ENCODE data around the gene NLGN1.
"Not testable (repeated sequence)": the region's sequence is repeated elsewhere in the genome, so short reads cannot be mapped to it uniquely, and the experiment has no call there.

Gene NLGN1

GRCh38 chr3:174191895-174192294 lies 794.4 kb downstream of the NLGN1 start:
- H3K27ac ChIP-seq, result no peak overlapping the region
- no peaks in the 10 kb centered on the region for H3K9me3 ChIP-seq
- no peak overlapping the region for H3K9ac ChIP-seq
- H3K4me1 ChIP-seq, result no peaks in the 10 kb centered on the region
- H3K36me3 ChIP-seq, result no peaks in the 10 kb centered on the region
- no peak for TF ChIP-seq Cebpa-rat (IDR thresholded peaks at IDR 0.05)
- H3K4me2 ChIP-seq, result no peak overlapping the region
- H3K4me3 ChIP-seq, result no peak overlapping the region
- H3K27me3 ChIP-seq, result no peaks in the 10 kb centered on the region
- H4K20me1 ChIP-seq, result no peaks in the 10 kb centered on the region

GRCh38 chr3:174192471-174192870 lies 794.9 kb downstream of the NLGN1 start:
- Histone ChIP-seq H3K9me3 (no peaks in the 10 kb centered on the region), H3K4me1 (no peaks in the 10 kb centered on the region), H3K27me3 (no peaks in the 10 kb centered on the region), H4K20me1 (no peaks in the 10 kb centered on the region), H3K4me2 (no peak overlapping the region), H3K9ac (no peak overlapping the region), H3K36me3 (no peaks in the 10 kb centered on the region), H3K27ac (no peak overlapping the region), H3K4me3 (no peak overlapping the region)
- TF ChIP-seq Cebpa-rat (IDR thresholded peaks at IDR 0.05), result no peak

- Histone ChIP-seq H3K36me3 (no peaks in the 10 kb centered on the region), H3K9me3 (no peaks in the 10 kb centered on the region), H3K4me1 (no peaks in the 10 kb centered on the region), H3K4me2 (no peak overlapping the region), H3K27me3 (no peaks in the 10 kb centered on the region), H3K9ac (no peak overlapping the region), H4K20me1 (no peaks in the 10 kb centered on the region), H3K4me3 (no peak overlapping the region), H3K27ac (no peak overlapping the region)
- no peak for TF ChIP-seq Cebpa-rat (IDR thresholded peaks at IDR 0.05)
These were observed 796.1 kb downstream of the NLGN1 start for GRCh38 chr3:174193604-174194003.

GRCh38 chr3:174197416-174197815 lies 799.9 kb downstream of the NLGN1 start:
- Histone ChIP-seq H3K9ac (no peak overlapping the region), H3K27me3 (no peaks in the 10 kb centered on the region), H3K36me3 (no peaks in the 10 kb centered on the region), H4K20me1 (no peaks in the 10 kb centered on the region), H3K4me3 (no peak overlapping the region), H3K27ac (no peak overlapping the region), H3K9me3 (no peaks in the 10 kb centered on the region), H3K4me2 (no peak overlapping the region), H3K4me1 (no peaks in the 10 kb centered on the region)
- no peak for TF ChIP-seq Cebpa-rat (IDR thresholded peaks at IDR 0.05)

- Histone ChIP-seq H3K27ac (no peak overlapping the region), H3K9ac (no peak overlapping the region), H3K36me3 (no peaks in the 10 kb centered on the region), H4K20me1 (no peaks in the 10 kb centered on the region), H3K4me3 (no peak overlapping the region), H3K27me3 (no peaks in the 10 kb centered on the region), H3K4me1 (no peaks in the 10 kb centered on the region), H3K4me2 (no peak overlapping the region), H3K9me3 (no peaks in the 10 kb centered on the region)
- TF ChIP-seq Cebpa-rat (IDR thresholded peaks at IDR 0.05), result no peak
These were observed 800.7 kb downstream of the NLGN1 start for GRCh38 chr3:174198199-174198598.

- Histone ChIP-seq H3K4me1 (no peaks in the 10 kb centered on the region), H3K27me3 (no peaks in the 10 kb centered on the region), H3K27ac (no peak overlapping the region), H3K4me3 (no peak overlapping the region), H3K9ac (no peak overlapping the region), H3K4me2 (no peak overlapping the region), H3K36me3 (no peaks in the 10 kb centered on the region), H3K9me3 (no peaks in the 10 kb centered on the region), H4K20me1 (no peaks in the 10 kb centered on the region)
- no peak for TF ChIP-seq Cebpa-rat (IDR thresholded peaks at IDR 0.05)
These were observed 802.2 kb downstream of the NLGN1 start for GRCh38 chr3:174199696-174200095.

- H4K20me1 ChIP-seq, result no peaks in the 10 kb centered on the region
- no peaks in the 10 kb centered on the region for H3K36me3 ChIP-seq
- no peaks in the 10 kb centered on the region for H3K9me3 ChIP-seq
- no peak overlapping the region for H3K4me2 ChIP-seq
- no peaks in the 10 kb centered on the region for H3K27me3 ChIP-seq
- TF ChIP-seq Cebpa-rat (IDR thresholded peaks at IDR 0.05), result no peak
- H3K27ac ChIP-seq, result no peak overlapping the region
- no peaks in the 10 kb centered on the region for H3K4me1 ChIP-seq
- H3K4me3 ChIP-seq, result no peak overlapping the region
- no peak overlapping the region for H3K9ac ChIP-seq
These were observed 804.6 kb downstream of the NLGN1 start for GRCh38 chr3:174202116-174202515.

GRCh38 chr3:174202561-174202960 lies 805.0 kb downstream of the NLGN1 start:
- Histone ChIP-seq H3K27me3 (no peaks in the 10 kb centered on the region), H3K27ac (no peak overlapping the region), H3K9ac (no peak overlapping the region), H3K9me3 (no peaks in the 10 kb centered on the region), H3K36me3 (no peaks in the 10 kb centered on the region), H3K4me3 (no peak overlapping the region), H3K4me2 (no peak overlapping the region), H4K20me1 (no peaks in the 10 kb centered on the region), H3K4me1 (no peaks in the 10 kb centered on the region)
- no peak for TF ChIP-seq Cebpa-rat (IDR thresholded peaks at IDR 0.05)

- no peak overlapping the region for H3K9ac ChIP-seq
- no peaks in the 10 kb centered on the region for H4K20me1 ChIP-seq
- no peak overlapping the region for H3K4me3 ChIP-seq
- H3K27me3 ChIP-seq, result no peaks in the 10 kb centered on the region
- H3K4me1 ChIP-seq, result no peaks in the 10 kb centered on the region
- TF ChIP-seq Cebpa-rat (IDR thresholded peaks at IDR 0.05), result no peak
- no peak overlapping the region for H3K27ac ChIP-seq
- H3K36me3 ChIP-seq, result no peaks in the 10 kb centered on the region
- H3K4me2 ChIP-seq, result no peak overlapping the region
- no peaks in the 10 kb centered on the region for H3K9me3 ChIP-seq
These were observed 807.2 kb downstream of the NLGN1 start for GRCh38 chr3:174204765-174205164.

- no peaks in the 10 kb centered on the region for H3K9me3 ChIP-seq
- H3K36me3 ChIP-seq, result no peaks in the 10 kb centered on the region
- no peaks in the 10 kb centered on the region for H3K27me3 ChIP-seq
- TF ChIP-seq Cebpa-rat (IDR thresholded peaks at IDR 0.05), result no peak
- no peak overlapping the region for H3K9ac ChIP-seq
- no peak overlapping the region for H3K4me3 ChIP-seq
- H3K4me1 ChIP-seq, result no peaks in the 10 kb centered on the region
- H3K4me2 ChIP-seq, result no peak overlapping the region
- H4K20me1 ChIP-seq, result no peaks in the 10 kb centered on the region
- no peak overlapping the region for H3K27ac ChIP-seq
These were observed 809.2 kb downstream of the NLGN1 start for GRCh38 chr3:174206607-174207192.

- H3K27ac ChIP-seq, result no peak overlapping the region
- no peak overlapping the region for H3K4me3 ChIP-seq
- H3K4me1 ChIP-seq, result no peaks in the 10 kb centered on the region
- H3K9ac ChIP-seq, result no peak overlapping the region
- no peaks in the 10 kb centered on the region for H3K27me3 ChIP-seq
- H4K20me1 ChIP-seq, result no peaks in the 10 kb centered on the region
- H3K36me3 ChIP-seq, result no peaks in the 10 kb centered on the region
- H3K4me2 ChIP-seq, result no peak overlapping the region
- 0 out of 2 replicates have a peak, but pooled peaks cover 4% of the 10 kb centered on the region for H3K9me3 ChIP-seq
- TF ChIP-seq Cebpa-rat (IDR thresholded peaks at IDR 0.05), result no peak
These were observed 810.6 kb downstream of the NLGN1 start for GRCh38 chr3:174208161-174208560.

- H3K9me3 ChIP-seq, H3K36me3 ChIP-seq, H3K9ac ChIP-seq, H3K4me1 ChIP-seq, H3K4me2 ChIP-seq, H3K27me3 ChIP-seq, H4K20me1 ChIP-seq, H3K4me3 ChIP-seq, H3K27ac ChIP-seq: not testable (repeated sequence)
These were observed 814.4 kb downstream of the NLGN1 start for GRCh38 chr3:174211896-174212295.

Measured in BLaER1 (cell line).